IPS-15b (cell line): ENCODE measurements around the gene ZBTB7C.

Experiments
- H3K27me3 ChIP-seq: one replicate; pipeline ENCODE4 v1.6.1; 2013; ENCODE audit warnings: low read length; ENCODE audit not compliant: control insufficient read depth, insufficient read depth
- H3K36me3 ChIP-seq: one replicate; pipeline ENCODE4 v1.6.1; 2013; ENCODE audit warnings: low read length; ENCODE audit not compliant: control insufficient read depth, insufficient read depth
- H3K4me1 ChIP-seq: one replicate; pipeline ENCODE4 v1.6.1; 2013; ENCODE audit warnings: mild to moderate bottlenecking, low read length; ENCODE audit not compliant: control insufficient read depth, insufficient read depth
- H3K4me3 ChIP-seq: one replicate; pipeline ENCODE4 v1.5.1; 2013; ENCODE audit warnings: low read depth, low read length
- H3K9ac ChIP-seq: one replicate; pipeline ENCODE4 v1.6.1; 2013; ENCODE audit warnings: low read depth, mild to moderate bottlenecking, low read length
- H3K9me3 ChIP-seq: one replicate; pipeline ENCODE4 v1.6.1; 2013; ENCODE audit warnings: mild to moderate bottlenecking, low read length; ENCODE audit not compliant: control insufficient read depth, insufficient read depth

Gene ZBTB7C

DNA sequence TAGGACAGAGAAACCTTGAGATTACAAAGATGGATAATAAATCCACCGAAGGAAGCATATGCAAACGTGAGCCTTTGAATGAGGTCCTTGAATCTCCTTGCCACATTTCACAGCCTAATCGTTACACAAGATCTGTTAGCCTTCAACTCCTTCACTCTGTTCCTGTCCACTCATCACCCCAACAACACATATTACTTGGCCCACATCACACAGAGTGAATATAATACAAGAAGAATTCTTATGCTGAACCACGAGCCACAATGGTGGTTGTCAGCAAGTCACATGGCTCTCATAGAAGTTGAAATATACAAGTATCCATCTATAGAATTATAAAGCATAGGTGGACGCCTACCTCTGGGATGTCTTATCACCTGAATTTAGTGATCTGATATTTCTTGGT, 12.6 kb downstream of the ZBTB7C start:
- H3K9ac ChIP-seq: no peak overlapping the region
- H3K4me3 ChIP-seq: no peak overlapping the region
- H3K36me3 ChIP-seq: no peaks in the 10 kb centered on the region
- peaks cover 3% of the 10 kb centered on the region for H3K4me1 ChIP-seq
- H3K9me3 ChIP-seq: no peaks in the 10 kb centered on the region
- H3K27me3 ChIP-seq: peaks cover 6% of the 10 kb centered on the region

DNA sequence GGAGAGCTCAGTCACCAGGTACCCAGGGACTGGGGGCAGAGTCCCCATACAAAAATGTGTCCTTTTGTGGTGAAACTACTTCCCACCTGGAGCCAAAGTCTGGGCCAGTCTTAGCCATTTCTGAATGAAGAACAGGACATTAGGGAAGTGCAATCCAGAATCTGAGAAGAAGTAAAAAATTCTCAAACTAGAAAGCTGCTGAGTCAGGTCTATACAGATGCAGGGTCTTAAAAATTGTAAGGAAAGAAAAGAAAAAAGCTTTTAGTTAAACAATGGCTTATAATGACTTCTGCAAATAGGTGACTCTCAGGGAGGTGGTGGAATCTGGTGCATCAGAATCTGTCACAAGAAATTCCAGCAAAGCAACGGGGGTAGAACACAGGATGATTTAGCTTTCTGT, 13.5 kb downstream of the ZBTB7C start:
- Histone ChIP-seq H3K4me3 (no peak overlapping the region), H3K27me3 (peaks cover 6% of the 10 kb centered on the region), H3K36me3 (no peaks in the 10 kb centered on the region), H3K9ac (no peak overlapping the region), H3K9me3 (no peaks in the 10 kb centered on the region), H3K4me1 (peaks cover 3% of the 10 kb centered on the region)

DNA sequence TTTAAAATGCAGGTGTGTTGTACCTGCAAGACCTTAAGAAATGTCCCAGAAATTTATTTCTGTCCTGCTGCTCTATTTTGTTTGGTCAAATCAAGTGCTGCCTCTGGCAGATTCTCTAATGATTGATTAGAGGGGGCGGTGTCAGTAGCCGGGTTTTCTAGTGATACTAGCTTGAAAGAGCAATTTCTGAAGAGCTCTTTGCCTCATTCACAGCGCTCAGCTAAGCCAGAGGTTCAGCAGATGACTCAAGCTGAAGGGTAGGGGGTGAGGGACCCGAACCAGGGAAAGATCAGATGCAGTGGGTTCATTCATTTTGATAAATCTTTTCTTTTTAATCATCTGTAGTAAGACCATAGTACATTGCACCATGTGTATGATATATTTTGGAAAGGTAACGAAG, 15.0 kb downstream of the ZBTB7C start:
- H3K36me3 ChIP-seq: no peaks in the 10 kb centered on the region
- H3K4me1 ChIP-seq: peaks cover 3% of the 10 kb centered on the region
- H3K9me3 ChIP-seq: no peaks in the 10 kb centered on the region
- no peak overlapping the region for H3K9ac ChIP-seq
- H3K4me3 ChIP-seq: no peak overlapping the region
- peaks cover 6% of the 10 kb centered on the region for H3K27me3 ChIP-seq

DNA sequence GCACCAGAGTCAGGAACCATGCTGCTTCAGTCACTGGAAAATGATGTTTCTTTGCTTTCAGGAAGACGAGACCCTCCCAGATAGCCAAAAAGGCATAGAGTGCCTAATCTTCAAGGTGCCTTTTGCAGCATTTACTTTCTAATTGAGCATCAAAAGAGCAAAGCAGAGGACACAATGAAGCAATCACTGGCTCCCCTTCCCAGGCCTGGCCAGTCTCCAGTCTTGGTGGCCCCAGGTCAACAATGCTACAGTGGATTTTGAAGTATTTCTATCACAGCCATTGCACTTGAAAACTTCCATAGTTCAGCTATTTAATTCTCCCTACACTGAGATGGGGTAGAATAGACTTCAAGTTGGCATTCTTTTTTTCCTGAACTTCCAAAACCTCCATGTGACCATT, 15.4 kb downstream of the ZBTB7C start:
- Histone ChIP-seq H3K36me3 (no peaks in the 10 kb centered on the region), H3K9ac (no peak overlapping the region), H3K4me1 (peaks cover 3% of the 10 kb centered on the region), H3K4me3 (no peak overlapping the region), H3K27me3 (peaks cover 6% of the 10 kb centered on the region), H3K9me3 (no peaks in the 10 kb centered on the region)

GRCh38 chr18:48393170-48393569, 16.0 kb downstream of the ZBTB7C start:
- no peaks in the 10 kb centered on the region for H3K36me3 ChIP-seq
- H3K9ac ChIP-seq: no peak overlapping the region
- peaks cover 6% of the 10 kb centered on the region for H3K27me3 ChIP-seq
- H3K4me3 ChIP-seq: no peak overlapping the region
- no peaks in the 10 kb centered on the region for H3K9me3 ChIP-seq
- peaks cover 3% of the 10 kb centered on the region for H3K4me1 ChIP-seq

DNA sequence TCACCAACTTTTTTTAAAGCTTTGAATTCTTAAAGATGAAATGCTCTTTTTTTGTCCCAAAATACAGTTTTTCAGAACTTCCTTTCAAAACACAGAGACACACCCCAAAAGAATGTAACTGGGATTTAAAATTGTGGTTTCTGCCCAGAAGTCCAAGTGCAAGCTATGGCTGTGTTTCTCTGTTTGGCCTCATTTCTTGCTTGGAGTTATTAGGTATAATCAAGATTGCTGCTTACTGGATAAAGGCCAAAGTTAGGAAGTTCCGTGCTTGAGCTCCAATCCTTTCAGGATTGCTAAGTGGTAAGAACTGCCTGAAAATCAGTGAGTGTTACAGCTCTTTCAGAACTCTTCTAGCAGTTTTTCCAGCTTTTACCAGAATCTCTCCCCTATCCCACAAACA, 16.9 kb downstream of the ZBTB7C start:
- Histone ChIP-seq H3K9me3 (no peaks in the 10 kb centered on the region), H3K4me3 (no peak overlapping the region), H3K36me3 (no peaks in the 10 kb centered on the region), H3K9ac (no peak overlapping the region), H3K4me1 (peaks cover 3% of the 10 kb centered on the region), H3K27me3 (peaks cover 6% of the 10 kb centered on the region)

DNA sequence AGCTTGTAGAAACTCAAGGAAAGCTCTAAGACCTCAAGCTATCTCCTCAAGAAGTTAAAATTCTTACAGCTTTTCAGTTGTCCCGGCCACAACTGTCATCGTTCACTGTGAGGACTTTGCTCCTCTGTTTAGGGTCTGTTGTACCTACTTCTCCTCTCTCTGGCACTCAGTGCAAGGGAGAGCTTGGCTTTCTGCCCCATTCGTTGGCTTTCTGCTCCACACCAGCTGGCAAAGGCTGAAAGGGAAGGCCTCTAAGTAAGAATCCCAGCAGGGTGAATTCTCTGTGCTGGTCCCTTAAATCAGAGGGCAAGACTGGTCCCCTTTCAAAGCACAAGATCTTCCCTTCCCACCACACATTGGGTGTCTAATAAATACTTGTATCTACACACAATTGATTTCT, 17.3 kb downstream of the ZBTB7C start:
- Histone ChIP-seq H3K4me3 (no peak overlapping the region), H3K27me3 (peaks cover 6% of the 10 kb centered on the region), H3K36me3 (no peaks in the 10 kb centered on the region), H3K9ac (no peak overlapping the region), H3K4me1 (peaks cover 3% of the 10 kb centered on the region), H3K9me3 (no peaks in the 10 kb centered on the region)

DNA sequence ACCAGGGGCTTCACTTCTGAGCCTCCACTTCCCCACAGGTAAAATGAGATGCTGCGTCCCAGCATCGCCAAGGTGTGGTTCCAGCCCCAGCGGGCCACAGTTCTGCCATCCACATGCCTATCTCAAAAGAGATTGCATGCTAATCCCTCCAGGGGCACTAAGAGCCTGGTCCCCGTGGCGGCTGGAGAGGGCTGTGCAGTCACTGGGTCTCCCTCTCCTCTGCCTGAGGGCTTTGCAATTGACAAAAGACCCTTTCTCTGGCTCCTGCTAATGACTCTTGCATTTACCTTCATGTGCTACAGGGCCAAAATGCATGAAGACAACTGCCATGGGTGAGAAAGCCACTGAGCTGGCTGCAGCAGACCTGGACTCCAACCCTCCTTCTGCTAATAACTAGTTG, 18.5 kb downstream of the ZBTB7C start:
- Histone ChIP-seq H3K27me3 (peaks cover 6% of the 10 kb centered on the region), H3K9ac (no peak overlapping the region), H3K4me1 (peaks cover 3% of the 10 kb centered on the region), H3K36me3 (no peaks in the 10 kb centered on the region), H3K4me3 (no peak overlapping the region), H3K9me3 (no peaks in the 10 kb centered on the region)

DNA sequence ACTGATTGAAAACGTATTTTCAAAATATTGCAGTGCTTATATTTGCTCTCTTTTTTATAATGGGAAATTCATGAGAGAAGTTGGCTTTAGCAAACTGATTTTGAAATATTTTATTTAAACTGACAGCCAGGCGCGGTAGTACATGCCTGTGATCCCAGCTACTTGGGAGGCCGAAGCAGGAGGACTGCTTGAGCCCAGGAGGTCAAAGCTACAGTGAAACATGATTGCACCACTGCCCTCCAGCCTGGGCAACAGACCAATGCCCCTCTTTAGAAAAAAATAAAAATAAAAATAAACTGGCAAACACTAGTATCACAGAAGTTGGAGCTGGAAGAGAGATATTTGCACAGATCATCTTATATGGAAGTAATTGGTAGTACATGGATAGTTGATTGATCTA, 20.7 kb downstream of the ZBTB7C start:
- no peak overlapping the region for H3K9ac ChIP-seq
- H3K4me1 ChIP-seq: no peaks in the 10 kb centered on the region
- no peaks in the 10 kb centered on the region for H3K36me3 ChIP-seq
- H3K9me3 ChIP-seq: no peaks in the 10 kb centered on the region
- H3K4me3 ChIP-seq: no peak overlapping the region
- H3K27me3 ChIP-seq: peaks cover 6% of the 10 kb centered on the region

- Histone ChIP-seq H3K9me3 (no peaks in the 10 kb centered on the region), H3K27me3 (peaks cover 4% of the 10 kb centered on the region)
Measured at GRCh38 chr18:48387300-48387699, 21.9 kb downstream of the ZBTB7C start.

DNA sequence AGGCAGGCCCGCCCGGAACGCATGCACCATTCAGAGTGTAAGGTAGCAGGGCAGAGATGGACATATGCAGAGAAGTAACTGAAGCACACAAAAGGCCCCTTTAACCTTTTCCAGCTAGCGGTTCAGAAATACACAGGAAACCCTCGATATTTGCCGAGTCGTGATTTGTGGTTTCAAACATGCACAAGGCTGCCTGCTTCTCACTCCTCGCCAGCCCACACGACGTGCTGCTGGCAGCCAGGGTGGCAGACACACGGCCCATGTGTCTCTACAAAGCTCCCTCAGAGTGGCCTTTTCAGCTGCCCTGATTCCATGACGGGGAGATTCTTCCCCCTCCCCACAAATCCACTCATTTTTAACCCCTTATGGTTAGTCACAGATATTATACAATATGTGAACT, 23.6 kb downstream of the ZBTB7C start:
- no peaks in the 10 kb centered on the region for H3K4me1 ChIP-seq
- H3K9me3 ChIP-seq: no peaks in the 10 kb centered on the region
- H3K4me3 ChIP-seq: no peak overlapping the region
- H3K9ac ChIP-seq: no peak overlapping the region
- H3K36me3 ChIP-seq: no peaks in the 10 kb centered on the region
- no peaks in the 10 kb centered on the region for H3K27me3 ChIP-seq

More at GRCh38 chr18:48387300-48387699, 21.9 kb downstream of the ZBTB7C start:
- Histone ChIP-seq H3K9ac (no peak overlapping the region), H3K4me3 (no peak overlapping the region), H3K36me3 (no peaks in the 10 kb centered on the region), H3K4me1 (no peaks in the 10 kb centered on the region)

- H3K27me3 ChIP-seq: no peaks in the 10 kb centered on the region
- H3K9me3 ChIP-seq: no peaks in the 10 kb centered on the region
- H3K4me3 ChIP-seq: no peak overlapping the region
- peaks cover 4% of the 10 kb centered on the region for H3K4me1 ChIP-seq
- H3K36me3 ChIP-seq: no peaks in the 10 kb centered on the region
- no peak overlapping the region for H3K9ac ChIP-seq
Measured at GRCh38 chr18:48376934-48377333, 32.2 kb downstream of the ZBTB7C start.

- Histone ChIP-seq H3K27me3 (no peaks in the 10 kb centered on the region), H3K9ac (no peak overlapping the region), H3K36me3 (no peaks in the 10 kb centered on the region), H3K4me1 (peaks cover 4% of the 10 kb centered on the region), H3K4me3 (no peak overlapping the region), H3K9me3 (no peaks in the 10 kb centered on the region)
Measured at GRCh38 chr18:48376406-48376805, 32.8 kb downstream of the ZBTB7C start.
